MCF 10A (cell line): Measurements from ENCODE around the gene CRYBG2. TPM values are rescaled to one million over a fixed set of nuclear protein-coding genes. Genes with fewer than 3 reads are reported as not detected.

Source experiments
- BruUV-seq: library from RNA; stranded (reverse); fragments of 400-500 nt; replicated peaks from 2 replicates; lab custom pipeline; 2021; lab: Mats Ljungman, UMichigan
- CTCF ChIA-PET: fragments of 300-600 bp; sonication (Branson Sonifier 250); formaldehyde crosslinking; extraction: SDS; loops from one replicate; lab custom pipeline; 2021; ENCODE audit warnings: antibody characterized with exemption, inconsistent platforms; lab: Yijun Ruan, JAX
- POLR2A ChIA-PET: fragments of 300-600, 350-650 bp; sonication (Branson Sonifier 250); formaldehyde crosslinking; extraction: SDS; loops from one replicate; lab custom pipeline; 2020; ENCODE audit warnings: antibody characterized with exemption, inconsistent platforms; lab: Yijun Ruan, JAX
- DNase-seq: peaks from one replicate; pipeline ENCODE4 v3.0.0-alpha.2; 2018; ENCODE audit not compliant: unreplicated experiment
- H3K27ac Mint-ChIP-seq: one replicate; pipeline ENCODE4 v1.8.0; 2022; ENCODE audit warnings: mild to moderate bottlenecking, low read depth, mixed read lengths; ENCODE audit not compliant: unreplicated experiment
- H3K27me3 Mint-ChIP-seq: one replicate; pipeline ENCODE4 v1.8.0; 2022; ENCODE audit warnings: mixed read lengths; ENCODE audit not compliant: insufficient read depth, unreplicated experiment
- H3K36me3 Mint-ChIP-seq: one replicate; pipeline ENCODE4 v1.8.0; 2022; ENCODE audit warnings: mild to moderate bottlenecking, moderate library complexity, mixed read lengths; ENCODE audit not compliant: insufficient read depth, unreplicated experiment
- H3K4me1 Mint-ChIP-seq: one replicate; pipeline ENCODE4 v1.8.0; 2022; ENCODE audit warnings: mixed read lengths; ENCODE audit not compliant: insufficient read depth, unreplicated experiment
- H3K4me3 Mint-ChIP-seq: one replicate; pipeline ENCODE4 v1.8.0; 2022; ENCODE audit warnings: mild to moderate bottlenecking, moderate library complexity, mixed read lengths; ENCODE audit not compliant: unreplicated experiment
- H3K9me3 Mint-ChIP-seq: one replicate; pipeline ENCODE4 v1.8.0; 2022; ENCODE audit warnings: mixed read lengths; ENCODE audit not compliant: unreplicated experiment
- CTCF ChIP-seq: fragments of 200-600 bp; IDR thresholded peaks from one replicate; pipeline ENCODE4 v1.8.0; 2022; ENCODE audit warnings: antibody characterized with exemption, mild to moderate bottlenecking; ENCODE audit not compliant: unreplicated experiment
- intact Hi-C: fragments of 100-400 bp; cut with micrococcal nuclease; formaldehyde crosslinking; loops from 2 replicates; pipeline ENCODE4 v1.14.1; 2022
- total RNA-seq: library from RNA; stranded (reverse); gene quantifications from 2 replicates; pipeline ENCODE4 v1.2.3, GENCODE V29; 2022

Gene CRYBG2
- total RNA-seq, 1 experiment from 2014 or later, result 8.6 TPM

- H3K4me1 Mint-ChIP-seq, result no peaks in the 10 kb centered on the region
- POLR2A ChIA-PET, result interaction anchor here (0.6 to 2.6 kb wide), 2 partner anchors 8 to 11 kb away, joined by 4 to 9 read pairs; partner anchors contain the start of gene SH3BGRL3
- peaks cover 5% of the 10 kb centered on the region for H3K36me3 Mint-ChIP-seq
- intact Hi-C loops, result no loop called here
- no peak for TF ChIP-seq CTCF
- no peaks in the 10 kb centered on the region for H3K9me3 Mint-ChIP-seq
- H3K4me3 Mint-ChIP-seq, result no peak overlapping the region
- CTCF ChIA-PET, result interaction anchor here (1.0 kb wide), 1 partner anchor 15 kb away, joined by 4 read pairs; no protein-coding TSS in a partner anchor
- DNase-seq, result no peak
- no peaks in the 10 kb centered on the region for H3K27me3 Mint-ChIP-seq
- H3K27ac Mint-ChIP-seq, result no peak overlapping the region
- BruUV-seq, result no TSS peak
Observed at GRCh38 chr1:26290882-26291261, 63.1 kb downstream of the CRYBG2 start.

GRCh38 chr1:26290122-26290881 is 63.6 kb downstream of the CRYBG2 start:
- TF ChIP-seq CTCF, result no peak
- intact Hi-C loops, result no loop called here
- Mint-ChIP-seq H3K9me3 (no peaks in the 10 kb centered on the region), H3K27me3 (no peaks in the 10 kb centered on the region), H3K36me3 (peaks cover 5% of the 10 kb centered on the region), H3K4me1 (peaks cover under 1% of the 10 kb centered on the region), H3K27ac (no peak overlapping the region), H3K4me3 (no peak overlapping the region)
- ChIA-PET CTCF (interaction anchor here (0.6 to 1.0 kb wide), 3 partner anchors 9 to 634 kb away, joined by 3 to 6 read pairs (median 4); no protein-coding TSS in a partner anchor), POLR2A (interaction anchor here (0.6 to 2.6 kb wide), 3 partner anchors 9 to 480 kb away, joined by 3 to 9 read pairs (median 4); partner anchors contain the start of gene SH3BGRL3)
- BruUV-seq, result no TSS peak
- no peak for DNase-seq

GRCh38 chr1:26289158-26290059 is 64.5 kb downstream of the CRYBG2 start:
- Mint-ChIP-seq H3K4me3 (no peak overlapping the region), H3K9me3 (no peaks in the 10 kb centered on the region), H3K27ac (no peak overlapping the region), H3K36me3 (peaks cover 5% of the 10 kb centered on the region), H3K4me1 (peaks cover 10% of the 10 kb centered on the region), H3K27me3 (no peaks in the 10 kb centered on the region)
- intact Hi-C loops, result no loop called here
- BruUV-seq, result no TSS peak
- ChIA-PET CTCF (interaction anchor here (0.6 to 1.7 kb wide), 8 partner anchors 10 to 128 kb away, joined by 3 to 5 read pairs (median 3); no protein-coding TSS in a partner anchor), POLR2A (interaction anchor here (0.6 to 2.6 kb wide), 3 partner anchors 10 to 417 kb away, joined by 4 to 9 read pairs (median 7); partner anchors contain the start of gene SH3BGRL3)
- no peak for TF ChIP-seq CTCF
- DNase-seq, result no peak
